Gastroesophageal sphincter (tissue), 3 donors: ENCODE results near the gene MACROD2.

Source experiments
- CTCF ChIP-seq, 4 experiments: fragments of 200-600 bp in 2 of 4; fragments of 450-650 bp in 2 of 4; sonication (generic) in 1 of 4; IDR thresholded peaks; one replicate each; pipeline ENCODE4 v1.5.1; 2017 to 2019; ENCODE audit warnings: antibody characterized with exemption in 4 of 4, mild to moderate bottlenecking in 2 of 4, moderate library complexity in 2 of 4
- EP300 ChIP-seq: sonication (generic); formaldehyde crosslinking; IDR thresholded peaks from one replicate; pipeline ENCODE4 v1.6.1; 2017; ENCODE audit warnings: antibody characterized with exemption, mild to moderate bottlenecking

GRCh38 chr20:15922556-15922955, 1927.2 kb downstream of the MACROD2 start:
- TF ChIP-seq CTCF (IDR thresholded peaks at IDR 0.05) (no peak), EP300 (no peak)
